Stimulated activated CD4-positive, alpha-beta T cell treated with anti-CD3 and anti-CD28 coated beads, Interleukin-12 subunit alpha, Interleukin-12 subunit beta, amount 100 ng/mL, for 4 hours (primary cell): Measurements from ENCODE around the gene NPB.

ENCODE experiments used
- DNase-seq: peaks from one replicate; pipeline ENCODE4 v3.0.0-alpha.2; 2020

The NPB gene

DNA sequence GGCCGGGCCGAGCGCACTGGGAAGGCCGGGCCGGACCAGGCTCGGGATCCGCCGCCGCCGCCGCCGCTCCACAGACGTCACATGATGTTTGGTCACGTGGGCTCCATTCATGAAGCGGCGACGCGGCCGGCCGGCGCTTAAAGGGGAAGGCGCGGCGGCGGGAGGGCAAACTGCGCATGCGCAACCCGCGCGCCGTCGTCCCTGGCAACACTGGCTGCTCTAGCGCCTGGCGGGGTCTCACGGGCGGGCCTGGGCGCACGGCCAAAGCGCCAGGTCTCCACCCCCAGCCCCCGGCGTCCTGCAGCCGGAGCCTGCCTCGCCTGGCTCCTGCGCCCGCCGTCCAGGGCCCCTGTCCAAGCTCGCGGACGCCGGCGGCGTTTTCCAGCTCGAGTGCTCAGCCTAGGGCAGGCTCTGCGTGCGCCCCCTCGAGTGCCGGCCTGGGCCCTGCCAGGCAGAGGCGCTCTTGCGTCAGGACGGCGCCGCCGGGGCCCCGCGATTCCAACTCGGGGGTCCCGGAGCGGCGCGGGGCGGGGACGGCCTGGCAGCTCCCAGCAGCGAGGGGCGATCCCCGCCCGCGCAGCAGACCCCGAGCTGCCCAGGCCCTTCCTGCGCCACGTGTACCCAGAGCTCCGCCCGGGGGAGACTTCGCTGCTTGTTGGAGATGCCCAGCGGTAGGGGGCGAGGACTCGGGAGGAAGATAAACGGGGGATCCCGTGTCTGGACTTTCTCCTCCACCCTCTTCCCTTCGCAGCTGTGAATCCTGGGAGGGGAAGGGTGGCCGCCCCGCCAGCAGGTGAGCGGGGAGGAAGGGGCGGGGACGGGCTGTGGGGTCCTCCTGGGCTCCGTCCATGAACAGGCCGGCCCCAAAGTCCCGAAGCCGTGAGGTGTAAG, 25.9 kb downstream of the NPB start, which contains the start of gene MAFG:
Gene MAFG, minus strand, starts transcription at position 83 of the 891 bp plus-strand sequence. CDS start 4,550 bp downstream, outside the sequence.
- peak; percentile 88 for DNase-seq

DNA sequence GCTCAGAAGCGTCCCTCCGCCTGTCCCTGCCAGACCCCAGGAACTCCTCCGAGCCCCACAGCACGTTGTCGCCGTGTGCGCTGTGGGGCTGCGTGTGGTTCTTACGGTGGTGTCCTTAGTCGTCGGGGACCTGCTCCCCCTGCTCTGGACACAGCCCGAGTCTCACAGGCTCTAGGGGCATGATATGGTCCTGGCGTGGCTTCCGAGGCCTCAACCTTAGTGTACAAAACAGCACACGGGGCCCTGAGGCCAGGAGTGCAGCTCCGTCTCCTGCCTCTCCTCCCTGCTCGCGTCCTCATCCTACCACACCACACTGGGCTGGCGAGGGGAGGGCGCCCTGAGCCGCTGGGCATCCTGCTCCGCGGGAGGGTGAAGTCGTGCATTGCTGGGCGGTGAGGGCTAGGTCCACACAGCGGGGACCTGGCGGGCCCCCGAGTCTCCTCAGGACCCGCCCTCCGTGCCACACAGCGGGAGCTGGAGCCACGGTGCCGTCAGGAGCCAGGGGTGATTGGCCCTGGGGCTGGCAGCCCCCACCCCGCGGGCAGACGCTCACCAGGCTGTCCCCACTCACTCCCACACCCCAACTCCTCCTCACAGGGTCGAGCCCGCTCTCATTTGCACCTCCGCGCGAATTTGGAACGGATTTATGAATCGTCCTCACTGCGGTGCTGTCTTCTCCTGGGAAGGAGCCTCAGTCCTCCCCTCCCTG, 26.7 kb downstream of the NPB start:
- no peak for DNase-seq

DNA sequence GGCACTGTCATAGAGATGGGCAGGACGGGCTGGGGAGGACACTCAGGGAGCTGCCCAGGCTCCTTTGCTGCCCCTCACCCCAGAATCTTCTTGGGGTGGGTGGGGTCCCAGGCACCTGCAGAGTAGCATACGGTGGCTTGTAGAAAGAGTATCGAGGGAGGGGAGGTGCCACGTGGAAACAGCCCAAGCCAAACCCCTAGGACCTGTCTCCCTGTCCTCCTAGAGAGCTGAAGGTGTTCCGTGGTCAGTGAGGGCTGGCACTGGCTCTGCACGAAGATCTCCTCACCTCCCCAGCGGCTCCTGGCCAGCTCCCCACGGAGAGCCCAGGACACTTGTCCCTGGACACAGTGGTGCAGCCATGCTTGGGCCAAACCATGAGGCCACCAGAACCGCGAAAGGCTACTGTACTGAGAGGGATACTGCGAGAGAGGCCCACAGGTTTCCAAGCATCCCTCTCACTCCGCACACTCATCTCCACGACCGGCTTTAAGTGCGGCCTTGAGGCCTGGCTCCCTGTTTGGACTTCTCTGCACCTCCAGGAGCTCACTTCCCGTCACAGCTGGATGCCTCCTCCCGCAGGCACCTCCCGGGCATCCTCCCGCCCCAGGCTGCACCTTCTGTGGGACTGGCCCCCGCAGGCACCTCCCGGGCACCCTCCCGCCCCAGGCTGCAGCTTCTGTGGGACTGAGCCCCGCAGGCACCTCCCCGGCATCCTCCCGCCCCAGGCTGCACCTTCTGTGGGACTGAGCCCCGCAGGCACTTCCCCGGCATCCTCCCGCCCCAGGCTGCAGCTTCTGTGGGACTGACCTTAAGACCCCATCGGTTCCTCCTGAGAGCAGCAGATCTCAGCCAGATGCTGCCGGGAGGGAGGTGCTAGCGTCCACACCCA, 27.5 kb downstream of the NPB start:
- DNase-seq: no peak

DNA sequence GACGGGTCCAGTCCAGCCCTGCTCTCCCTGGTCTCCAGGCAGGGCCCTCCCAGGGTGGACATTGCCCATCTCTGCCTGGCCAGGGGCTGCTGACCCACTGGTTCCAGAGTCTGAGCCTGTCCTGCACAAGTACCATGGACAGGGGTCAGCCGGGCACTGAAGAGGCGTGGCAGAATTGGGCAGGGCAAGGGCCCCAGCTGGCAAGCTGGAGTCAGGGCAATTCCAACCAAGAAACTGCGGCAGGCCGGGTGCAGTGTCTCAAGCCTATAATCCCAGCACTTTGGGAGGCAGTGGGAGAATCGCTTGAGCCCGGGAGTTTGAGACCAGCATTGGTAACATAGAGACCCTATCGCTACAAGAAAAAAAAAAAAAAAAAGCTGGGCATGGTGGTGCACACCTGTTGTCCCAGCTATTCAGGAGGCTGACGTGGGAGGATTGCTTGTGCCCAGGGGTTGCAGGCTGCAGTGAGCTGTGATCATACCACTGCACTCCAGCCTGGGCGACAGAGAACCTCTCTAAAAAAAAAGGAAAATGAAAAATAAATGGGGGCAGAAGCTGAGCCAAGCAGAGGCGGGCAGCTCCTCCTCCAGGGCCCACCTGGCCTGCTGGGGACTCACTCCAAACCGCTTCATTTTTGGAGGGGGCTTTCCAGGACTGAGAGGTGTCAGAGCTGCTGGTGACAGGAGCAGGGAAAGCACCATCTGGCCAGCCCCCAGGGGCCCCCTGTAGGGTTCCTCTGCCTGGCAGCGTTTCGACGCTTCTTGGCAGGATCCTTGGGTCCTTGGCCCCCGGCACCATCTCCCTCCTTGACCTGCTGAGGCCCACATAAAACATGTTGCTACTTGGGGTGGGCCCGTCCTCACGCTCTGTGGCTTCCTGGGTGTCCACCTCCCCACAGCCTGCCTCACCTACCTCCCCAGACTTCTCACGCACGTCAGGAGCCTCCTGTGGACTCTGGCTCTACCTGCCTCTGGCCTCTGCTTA, 28.4 kb downstream of the NPB start:
- DNase-seq: no peak

GRCh38 chr17:81931189-81931556, 29.1 kb downstream of the NPB start:
- DNase-seq: no peak

DNA sequence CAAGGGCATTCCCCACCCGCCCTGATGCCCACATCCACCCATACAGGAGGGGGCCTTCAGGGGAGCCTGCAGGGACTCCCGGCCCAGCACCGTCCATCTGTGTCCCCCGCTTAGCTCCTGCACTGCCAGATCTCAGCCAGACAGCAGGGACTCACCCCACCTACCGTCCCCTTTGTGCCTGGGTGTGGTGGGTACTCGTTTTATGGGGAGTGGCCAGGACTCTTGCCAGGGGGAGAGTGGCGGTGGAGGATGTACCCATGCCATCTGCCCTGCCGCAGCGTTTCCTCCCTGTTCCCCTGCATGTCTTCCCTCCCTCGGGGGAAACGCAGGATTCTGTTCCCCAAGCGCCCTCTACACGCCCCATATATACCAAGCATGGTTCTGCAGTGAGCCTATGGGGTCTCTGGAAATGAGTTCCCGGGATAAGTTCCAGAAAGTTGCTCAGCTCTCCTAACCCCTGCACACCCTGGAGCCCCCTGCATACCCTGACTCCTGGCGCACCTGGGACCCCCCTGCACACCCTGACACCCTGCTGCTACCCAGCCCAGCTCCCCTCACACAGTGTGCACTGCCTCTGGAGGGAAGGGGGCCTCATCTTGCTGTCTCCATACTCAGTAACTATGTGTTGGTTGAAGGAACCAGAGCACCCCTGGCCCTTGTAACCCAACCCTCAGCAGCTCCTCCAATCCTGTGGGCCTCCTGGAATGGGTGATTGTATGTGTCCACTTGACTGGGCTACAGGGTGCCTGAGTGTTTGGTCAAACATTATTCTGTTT, 29.7 kb downstream of the NPB start:
- no peak for DNase-seq

GRCh38 chr17:81932333-81932983, 30.4 kb downstream of the NPB start:
- DNase-seq: no peak

GRCh38 chr17:81933178-81933699, 31.2 kb downstream of the NPB start:
- DNase-seq: no peak

- DNase-seq: no peak
These were observed 32.2 kb downstream of the NPB start for GRCh38 chr17:81934098-81934757.

GRCh38 chr17:81934850-81935708, 33.0 kb downstream of the NPB start:
- no peak for DNase-seq

DNA sequence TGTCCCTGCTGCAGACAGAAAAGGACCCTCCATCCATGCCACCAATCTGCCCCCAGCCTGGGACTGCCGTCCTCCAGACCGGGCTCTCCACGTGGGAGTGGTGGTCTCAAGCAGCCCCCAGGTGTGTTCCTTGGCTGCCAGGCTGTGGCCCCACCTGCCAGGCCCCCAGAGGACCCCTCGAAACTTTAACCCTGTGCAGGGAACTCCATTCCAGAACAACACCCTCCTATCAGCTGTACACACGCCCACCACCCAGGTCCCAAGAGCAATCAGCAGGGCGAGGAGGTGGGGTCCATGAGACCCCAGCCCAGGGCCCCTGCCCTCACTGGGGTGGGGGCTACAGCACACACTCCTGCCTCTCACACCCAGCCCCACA, 33.7 kb downstream of the NPB start:
- DNase-seq: no peak

DNA sequence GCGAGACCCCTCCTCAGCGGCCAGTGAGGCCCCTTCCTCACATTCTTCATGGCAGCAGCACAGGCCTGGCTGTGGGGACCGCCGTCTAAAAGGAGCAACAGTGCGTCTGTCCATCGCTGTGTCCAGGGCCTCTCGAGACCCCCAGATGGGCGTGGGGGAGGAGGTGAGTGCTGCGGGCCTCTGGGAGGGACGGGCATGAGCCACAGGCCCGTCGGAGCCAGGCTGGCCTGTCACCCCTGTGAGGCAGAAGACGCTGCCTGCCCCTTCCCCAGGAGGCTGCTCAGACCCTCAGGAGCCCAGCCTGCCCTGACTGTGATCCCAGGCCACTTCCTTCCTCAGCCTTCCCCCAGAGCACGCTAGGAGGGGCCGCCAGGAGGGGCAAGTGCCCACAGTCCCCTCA, 37.2 kb downstream of the NPB start:
- DNase-seq: no peak

- no peak for DNase-seq
These were observed 37.9 kb downstream of the NPB start for GRCh38 chr17:81939881-81940385.

- DNase-seq: no peak
These were observed 38.8 kb downstream of the NPB start for GRCh38 chr17:81940538-81941483.

- DNase-seq: no peak
These were observed 39.6 kb downstream of the NPB start for GRCh38 chr17:81941484-81942166.

- no peak for DNase-seq
These were observed 40.1 kb downstream of the NPB start for GRCh38 chr17:81942167-81942553.

DNA sequence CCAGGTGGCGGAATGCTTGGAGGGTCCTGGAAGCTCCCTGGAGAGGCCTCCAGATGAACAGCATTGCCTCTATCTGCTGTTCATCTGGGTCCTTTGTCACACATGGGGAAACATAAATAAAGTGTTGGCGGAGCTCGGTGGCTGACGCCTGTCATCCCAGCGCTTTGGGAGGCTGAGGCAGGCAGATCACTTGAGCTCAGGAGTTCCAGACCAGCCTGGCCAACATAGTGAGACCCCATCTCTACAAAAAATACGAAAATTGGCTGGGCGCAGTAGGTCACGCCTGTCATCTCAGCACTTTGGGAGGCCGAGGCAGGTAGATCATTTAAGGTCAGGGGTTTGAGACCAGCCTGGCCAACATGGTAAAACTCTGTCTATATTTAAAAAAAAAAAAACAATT, 42.8 kb downstream of the NPB start:
- no peak for DNase-seq
